H1 (cell line): ENCODE measurements around the gene PACS1. TPM values are rescaled to one million over a fixed set of nuclear protein-coding genes. Genes with fewer than 3 reads are reported as not detected.

Source experiments
- CTCF ChIA-PET: fragments of 300-600 bp; sonication (Branson Sonifier 250); formaldehyde crosslinking; loops from one replicate; lab custom pipeline; 2021; ENCODE audit not compliant: partially characterized antibody; lab: Charles Lee
- POLR2A ChIA-PET: fragments of 300-600 bp; sonication (Branson Sonifier 250); formaldehyde crosslinking; loops from one replicate; lab custom pipeline; 2021; ENCODE audit warnings: inconsistent platforms; ENCODE audit not compliant: partially characterized antibody; lab: Charles Lee
- DNase-seq, 2 experiments: peaks; one replicate each; pipeline versions ENCODE4 v3.0.0 to v3.0.0-alpha.2; 2010 to 2022; ENCODE audit warnings: low spot score in 2 of 2, low read depth in 1 of 2, mixed read lengths in 1 of 2
- FAIRE-seq: peaks from 2 replicates; lab custom pipeline; 2011; peaks lifted over from hg19 to GRCh38; lab: Jason Lieb, UNC
- H2AFZ ChIP-seq: 2 replicates; pipeline ENCODE4 v1.8.1; 2012; ENCODE audit warnings: low read length, inconsistent platforms
- H2AK5ac ChIP-seq: 2 replicates; pipeline ENCODE4 v1.6.1; 2013; ENCODE audit warnings: low read depth, low read length
- H2BK120ac ChIP-seq: replicated peaks from 2 replicates; pipeline ENCODE3; 2013; ENCODE audit warnings: low read depth, low read length, inconsistent platforms
- H2BK12ac ChIP-seq: 2 replicates; pipeline ENCODE4 v1.6.1; 2013; ENCODE audit warnings: low read depth, low read length
- H2BK15ac ChIP-seq: 2 replicates; pipeline ENCODE4 v1.6.1; 2013; ENCODE audit warnings: low read length
- H2BK20ac ChIP-seq: 2 replicates; pipeline ENCODE4 v1.6.1; 2013; ENCODE audit warnings: low read length
- H2BK5ac ChIP-seq: 2 replicates; pipeline ENCODE4 v1.6.1; 2013; ENCODE audit warnings: low read depth, low read length
- H3K14ac ChIP-seq: 2 replicates; pipeline ENCODE4 v1.6.1; 2013; ENCODE audit warnings: inconsistent platforms; ENCODE audit not compliant: insufficient read length
- H3K18ac ChIP-seq: 2 replicates; pipeline ENCODE4 v1.6.1; 2013; ENCODE audit warnings: low read length; ENCODE audit errors: extremely low read depth
- H3K23ac ChIP-seq: 2 replicates; pipeline ENCODE4 v1.6.1; 2013; ENCODE audit warnings: inconsistent platforms; ENCODE audit not compliant: insufficient read length
- H3K23me2 ChIP-seq: 2 replicates; pipeline ENCODE4 v1.6.1; 2013; ENCODE audit warnings: low read depth, low read length
- H3K27ac ChIP-seq: 2 replicates; pipeline ENCODE4 v1.6.1; 2011; ENCODE audit warnings: low read depth, low read length, inconsistent platforms
- H3K27me3 ChIP-seq, 4 experiments: replicated peaks in 1 of 4; 1 replicate in 1 of 4; 2 replicates in 3 of 4; pipeline versions ENCODE4 v1.6.1 to v1.8.1; 2011 to 2013; ENCODE audit warnings: low read length in 3 of 4, mild to moderate bottlenecking in 3 of 4, inconsistent platforms in 2 of 4, mixed read lengths in 2 of 4, moderate library complexity in 1 of 4; ENCODE audit not compliant: control insufficient read depth in 3 of 4, insufficient read depth in 3 of 4; ENCODE audit errors: extremely low read depth in 1 of 4
- H3K36me3 ChIP-seq, 4 experiments: 2 replicates each; pipeline versions ENCODE4 v1.6.1 to v1.8.1; 2011 to 2013; ENCODE audit warnings: mild to moderate bottlenecking in 4 of 4, low read length in 3 of 4, moderate library complexity in 2 of 4, control low read depth in 1 of 4, inconsistent platforms in 1 of 4; ENCODE audit not compliant: insufficient read depth in 4 of 4, control insufficient read depth in 2 of 4
- H3K4ac ChIP-seq: replicated peaks from 2 replicates; pipeline ENCODE3; 2013; ENCODE audit warnings: low read length, low read depth, mixed read lengths, inconsistent platforms; ENCODE audit not compliant: insufficient read length
- H3K4me1 ChIP-seq, 4 experiments: replicated peaks in 1 of 4; 1 replicate in 1 of 4; 2 replicates in 3 of 4; pipeline versions ENCODE4 v1.6.1 to v1.8.1; 2011 to 2013; ENCODE audit warnings: low read length in 3 of 4, inconsistent platforms in 2 of 4, mixed read lengths in 1 of 4; ENCODE audit not compliant: insufficient read depth in 4 of 4, control insufficient read depth in 3 of 4
- H3K4me2 ChIP-seq, 2 experiments: 2 replicates each; pipeline versions ENCODE4 v1.6.1 to v1.8.1; 2011 to 2013; ENCODE audit warnings: low read depth in 2 of 2, low read length in 2 of 2, control low read depth in 1 of 2, inconsistent platforms in 1 of 2, mild to moderate bottlenecking in 1 of 2; ENCODE audit not compliant: insufficient read depth in 1 of 2
- H3K4me3 ChIP-seq, 4 experiments: fragments of 200-600, 300-600 bp in 1 of 4; sonication (generic), shearing (Covaris generic), sonication (Bioruptor Twin) in 1 of 4; 2 replicates each; pipeline versions ENCODE4 v1.5.1 to v1.8.1; 2011 to 2016; ENCODE audit warnings: low read length in 4 of 4, low read depth in 3 of 4, control low read depth in 2 of 4, inconsistent platforms in 2 of 4, mild to moderate bottlenecking in 2 of 4, mixed read lengths in 1 of 4, moderate library complexity in 1 of 4; ENCODE audit not compliant: insufficient read depth in 2 of 4; ENCODE audit errors: extremely low read depth in 1 of 4
- H3K56ac ChIP-seq: replicated peaks from 2 replicates; pipeline ENCODE3; 2013; ENCODE audit warnings: low read depth, mild to moderate bottlenecking, mixed read lengths, low read length, inconsistent platforms; ENCODE audit not compliant: insufficient read length
- H3K79me1 ChIP-seq: 2 replicates; pipeline ENCODE4 v1.6.1; 2013; ENCODE audit warnings: low read depth, low read length, control low read depth
- H3K79me2 ChIP-seq, 2 experiments: 2 replicates each; pipeline versions ENCODE4 v1.6.1 to v1.8.1; 2012 to 2013; ENCODE audit warnings: low read length in 2 of 2, mild to moderate bottlenecking in 2 of 2, inconsistent platforms in 1 of 2; ENCODE audit not compliant: insufficient read depth in 2 of 2, control insufficient read depth in 1 of 2
- H3K9ac ChIP-seq, 4 experiments: replicated peaks in 1 of 4; 1 replicate in 1 of 4; 2 replicates in 3 of 4; pipeline versions ENCODE4 v1.6.1 to v1.8.1; 2011 to 2013; ENCODE audit warnings: low read depth in 3 of 4, low read length in 3 of 4, control low read depth in 2 of 4, mild to moderate bottlenecking in 2 of 4, moderate library complexity in 2 of 4, inconsistent platforms in 1 of 4; ENCODE audit errors: extremely low read depth in 1 of 4
- H3K9me3 ChIP-seq, 2 experiments: 2 replicates each; pipeline versions ENCODE4 v1.6.1 to v1.8.1; 2012 to 2013; ENCODE audit warnings: mild to moderate bottlenecking in 2 of 2, moderate library complexity in 2 of 2, control low read depth in 1 of 2, inconsistent platforms in 1 of 2, low read depth in 1 of 2, low read length in 1 of 2, mixed read lengths in 1 of 2; ENCODE audit not compliant: insufficient read depth in 2 of 2
- H4K20me1 ChIP-seq, 2 experiments: replicated peaks in 1 of 2; 2 replicates each; pipeline versions ENCODE3 to v1.8.1; 2011 to 2013; ENCODE audit warnings: inconsistent platforms in 2 of 2, low read length in 2 of 2, mild to moderate bottlenecking in 1 of 2; ENCODE audit not compliant: insufficient read depth in 2 of 2, control insufficient read depth in 1 of 2
- H4K5ac ChIP-seq: 2 replicates; pipeline ENCODE4 v1.6.1; 2013; ENCODE audit warnings: low read length, low read depth, mixed read lengths, inconsistent platforms; ENCODE audit not compliant: insufficient read length
- H4K8ac ChIP-seq: 2 replicates; pipeline ENCODE4 v1.8.0; 2013; ENCODE audit warnings: mild to moderate bottlenecking, moderate library complexity, low read length, inconsistent platforms; ENCODE audit not compliant: insufficient read depth; ENCODE audit errors: extremely low read depth
- H4K91ac ChIP-seq: replicated peaks from 2 replicates; pipeline ENCODE3; 2013; ENCODE audit warnings: low read length, mixed read lengths, inconsistent platforms; ENCODE audit not compliant: insufficient read length
- CEBPB ChIP-seq: IDR thresholded peaks from 2 replicates; pipeline ENCODE4 v1.6.1; 2012; ENCODE audit warnings: low read depth, low read length
- HDAC2 ChIP-seq, 2 experiments: fragments of 300-600 bp in 1 of 2; sonication (generic) in 1 of 2; IDR thresholded peaks; 2 replicates each; pipeline ENCODE4 v1.6.1; 2011 to 2012; ENCODE audit warnings: low read depth in 2 of 2, low read length in 2 of 2, mild to moderate bottlenecking in 2 of 2, moderate library complexity in 2 of 2, borderline replicate concordance in 1 of 2, inconsistent platforms in 1 of 2
- KDM4A ChIP-seq: IDR thresholded peaks from one replicate; pipeline ENCODE4 v1.7.1; 2012; ENCODE audit warnings: low read depth, mild to moderate bottlenecking, moderate library complexity, low read length, inconsistent platforms; ENCODE audit not compliant: severe bottlenecking
- POLR2A ChIP-seq, 2 experiments: IDR thresholded peaks; 1 replicate in 1 of 2; 2 replicates in 1 of 2; pipeline ENCODE4 v1.6.1; 2011; ENCODE audit warnings: low read depth in 2 of 2, low read length in 2 of 2, mild to moderate bottlenecking in 2 of 2; ENCODE audit errors: control extremely low read depth in 1 of 2
- SAP30 ChIP-seq: fragments of 300-600 bp; sonication (generic); IDR thresholded peaks from 2 replicates; pipeline ENCODE4 v1.7.1; 2012; ENCODE audit warnings: low read length, moderate library complexity, mild to moderate bottlenecking, inconsistent platforms; ENCODE audit not compliant: insufficient read depth, insufficient replicate concordance
- SIX5 ChIP-seq: IDR thresholded peaks from 2 replicates; pipeline ENCODE4 v1.6.1; 2011; ENCODE audit warnings: mild to moderate bottlenecking, low read depth, low read length
- SP4 ChIP-seq: IDR thresholded peaks from 2 replicates; pipeline ENCODE4 v1.6.1; 2012; ENCODE audit warnings: low read length, inconsistent platforms
- YY1 ChIP-seq: IDR thresholded peaks from 2 replicates; pipeline ENCODE4 v1.6.1; 2011; ENCODE audit warnings: low read depth, mild to moderate bottlenecking, low read length
- WGBS, 2 experiments: shearing (Covaris generic) in 1 of 2; methylation state at CpG; one replicate each; pipeline versions ENCODE4 v1.1.6 to v1.1.7; 2013 to 2015; ENCODE audit warnings: low lambda C conversion rate in 2 of 2, mixed read lengths in 2 of 2, inconsistent platforms in 1 of 2, low coverage in 1 of 2, missing lambda C conversion rate in 1 of 2; ENCODE audit not compliant: insufficient replicate concordance in 2 of 2, insufficient coverage in 1 of 2, insufficient read length in 1 of 2; ENCODE audit errors: extremely low coverage in 1 of 2, missing lambda C conversion rate in 1 of 2; 5-methylcytosine and 5-hydroxymethylcytosine counted together
- polyA plus RNA-seq, 7 experiments: library from polyadenylated mRNA; depleted of rRNA in 3 of 7; stranded (reverse) in 5 of 7; unstranded in 2 of 7; fragments of >200 nt in 5 of 7; fragments of 200-250 nt in 2 of 7; gene quantifications; 1 replicate in 5 of 7; 2 replicates in 1 of 7; 4 replicates in 1 of 7; pipeline versions ENCODE4 v1.2.1 to v1.2.3, GENCODE V29; 2011 to 2013; ENCODE audit warnings: missing spikeins in 2 of 7, mixed read lengths in 2 of 7
- total RNA-seq: library from RNA; stranded (reverse); fragmentation: NEBNext Ultra II Directional; extraction: Animal tissue kit (Norgen Biotek cat#: 25700); gene quantifications from 2 replicates; pipeline ENCODE4 v1.2.1, GENCODE V29; 2021
- TF ChIP-seq, protein P1 (sequence below): IDR thresholded peaks from 2 replicates; pipeline ENCODE4 v1.6.1; 2011; ENCODE audit warnings: low read length, improper control_type of control experiment

The PACS1 gene
- total and polyA plus RNA-seq, 2 of the 8 experiments (the other 6 are each of a cell fraction or from before 2014, with no cell fraction given) = 11.5 to 36.0 TPM

DNA sequence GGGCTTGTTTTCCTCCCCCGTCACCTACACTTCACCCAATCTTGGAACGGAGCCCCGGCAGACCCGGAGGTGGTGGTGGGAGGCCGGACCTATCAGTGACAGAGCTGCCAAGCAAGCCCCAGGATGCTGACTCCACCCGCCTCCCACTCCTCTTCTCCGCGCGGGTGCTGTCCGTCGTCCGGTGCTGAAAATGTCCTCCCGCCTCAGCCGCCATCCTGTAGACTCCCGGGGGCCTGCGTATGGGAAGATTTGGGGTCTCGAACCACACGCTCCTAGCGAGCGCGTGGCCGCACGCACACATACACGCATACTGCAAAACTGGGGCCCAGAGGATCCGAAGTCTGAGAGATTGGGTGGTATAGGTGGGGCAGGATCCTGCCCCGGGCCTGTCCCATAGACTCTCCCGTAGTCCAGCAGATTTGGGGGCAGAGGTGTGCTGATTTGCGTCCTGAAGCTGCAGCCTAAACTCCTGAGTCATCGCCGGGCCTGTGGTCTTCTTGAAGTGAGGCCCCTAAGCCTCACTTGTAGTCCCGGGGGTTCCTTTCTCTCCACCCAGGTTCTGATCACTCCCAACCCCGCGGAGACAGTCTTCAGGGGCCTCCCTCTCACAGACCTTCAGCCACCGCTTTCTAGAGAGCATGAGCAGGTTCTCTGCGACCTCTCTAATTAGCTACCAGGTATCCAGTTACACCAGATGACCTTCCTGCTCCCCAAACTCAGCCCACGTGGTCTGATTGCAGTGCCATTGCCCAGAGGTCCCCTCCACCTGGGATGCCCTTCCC, 219.7 kb downstream of the PACS1 start:
- 0 out of 2 replicates have a peak overlapping the region, but pooled peaks have one; percentile 23 for H2BK15ac ChIP-seq
- H3K27me3 ChIP-seq = peaks cover 2 to 28% (median 18%) of the 10 kb centered on the region in 4 experiments
- H3K14ac ChIP-seq = no peak overlapping the region
- H3K23ac ChIP-seq = no peak overlapping the region
- H4K8ac ChIP-seq = peak overlapping the region; percentile 87
- peaks cover 7 to 9% of the 10 kb centered on the region in 2 experiments for H4K20me1 ChIP-seq
- CTCF ChIA-PET = interaction anchor here (1.0 to 6.9 kb wide), 12 partner anchors 7 to 221 kb away, joined by 3 to 57 read pairs (median 6); partner anchors contain the start of genes CNIH2, RAB1B and RIN1
- peak overlapping the region; percentile 57; the same call in 1 of the 2 replicates for H2AFZ ChIP-seq
- H2BK120ac ChIP-seq = no peak overlapping the region
- H3K27ac ChIP-seq = peak overlapping the region; percentile 55; the same call in 1 of the 2 replicates
- H3K23me2 ChIP-seq = peaks cover 12% of the 10 kb centered on the region; the same call in 1 of the 2 replicates
- no peak overlapping the region for H2BK12ac ChIP-seq
- no peak overlapping the region for H3K18ac ChIP-seq
- H3K9ac ChIP-seq = peak overlapping the region in 3 of 4 experiments; percentile 39 to 60 (median 53); a peak in 5 of 7 replicates
- no peak overlapping the region for H2AK5ac ChIP-seq
- POLR2A ChIA-PET = interaction anchor here (1.2 to 4.5 kb wide), 14 partner anchors 8 to 399 kb away, joined by 3 to 29 read pairs (median 8); partner anchors contain the start of genes BRMS1, CCDC85B, CD248 and RAB1B
- H4K91ac ChIP-seq = no peak overlapping the region
- no peak overlapping the region; the same call in 1 of the 2 replicates for H2BK5ac ChIP-seq
- peak overlapping the region; percentile 61 to 91 (median 78) for H3K4me3 ChIP-seq
- no peak overlapping the region for H3K56ac ChIP-seq
- H4K5ac ChIP-seq = peak overlapping the region; percentile 20
- H3K4me1 ChIP-seq = peaks cover 0 to 21% (median 6%) of the 10 kb centered on the region in 4 experiments; a peak in 5 of 7 replicates
- H3K4ac ChIP-seq = no peak overlapping the region
- WGBS, 2 experiments = 19% methylated on average over 36 of the region's 36 CpGs; no CpG with 5 or more reads in 1 of the 2 experiments
- peaks cover 6% of the 10 kb centered on the region for H3K79me1 ChIP-seq
- H2BK20ac ChIP-seq = no peak overlapping the region
- peak overlapping the region; percentile 74 to 86 for H3K4me2 ChIP-seq
- no peaks in the 10 kb centered on the region for H3K36me3 ChIP-seq
- peak in 1 of 2 experiments; percentile 93 for DNase-seq
- peaks cover 0 to 9% of the 10 kb centered on the region in 2 experiments; a peak in 1 of 4 replicates for H3K79me2 ChIP-seq
- no peak for FAIRE-seq
- no peaks in the 10 kb centered on the region for H3K9me3 ChIP-seq
- TF ChIP-seq HDAC2 (IDR thresholded peaks at IDR 0.05; ENCODE audit: borderline replicate concordance in 1 of 2, low read depth in 2 of 2, low read length in 2 of 2) (peak; percentile 81 to 93), SIX5 (no peak), YY1 (peak; percentile 62; the same call in 1 of the 2 replicates), POLR2A (IDR thresholded peaks at IDR 0.05; ENCODE audit: control extremely low read depth in 1 of 2, low read depth in 2 of 2, low read length in 2 of 2) (no peak), SP4 (no peak), KDM4A (peak; percentile 66), CEBPB (no peak), SAP30 (peak; percentile 99)
- TF ChIP-seq, protein P1, sequence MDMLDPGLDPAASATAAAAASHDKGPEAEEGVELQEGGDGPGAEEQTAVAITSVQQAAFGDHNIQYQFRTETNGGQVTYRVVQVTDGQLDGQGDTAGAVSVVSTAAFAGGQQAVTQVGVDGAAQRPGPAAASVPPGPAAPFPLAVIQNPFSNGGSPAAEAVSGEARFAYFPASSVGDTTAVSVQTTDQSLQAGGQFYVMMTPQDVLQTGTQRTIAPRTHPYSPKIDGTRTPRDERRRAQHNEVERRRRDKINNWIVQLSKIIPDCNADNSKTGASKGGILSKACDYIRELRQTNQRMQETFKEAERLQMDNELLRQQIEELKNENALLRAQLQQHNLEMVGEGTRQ = no peak
